Immature natural killer cell (primary cell): ENCODE data around the gene BEST3. TPM values are rescaled to one million over a fixed set of nuclear protein-coding genes. Genes with fewer than 3 reads are reported as not detected.
A peak's percentile ranks its signal among the peaks of the same experiment; 100 is the strongest.

ENCODE experiments used
- DNase-seq, 3 donors: peaks; one replicate each; pipeline ENCODE4 v3.0.0; 2022; ENCODE audit warnings: mixed read lengths in 1 of 3
- H3K27ac Mint-ChIP-seq, 6 donors: one replicate each; pipeline ENCODE4 v1.8.0; 2020; ENCODE audit warnings: mixed read lengths in 6 of 6, mild to moderate bottlenecking in 5 of 6, inconsistent platforms in 4 of 6, moderate library complexity in 3 of 6
- H3K27me3 Mint-ChIP-seq, 3 donors: one replicate each; pipeline ENCODE4 v1.8.0; 2020 to 2021; ENCODE audit warnings: low read depth in 3 of 3, mild to moderate bottlenecking in 3 of 3, mixed read lengths in 3 of 3, moderate library complexity in 3 of 3, inconsistent platforms in 1 of 3
- H3K36me3 Mint-ChIP-seq, 3 donors: one replicate each; pipeline ENCODE4 v1.8.0; 2020; ENCODE audit warnings: mixed read lengths in 3 of 3, inconsistent platforms in 2 of 3, mild to moderate bottlenecking in 2 of 3
- H3K4me1 Mint-ChIP-seq, 2 donors: one replicate each; pipeline ENCODE4 v1.8.0; 2020; ENCODE audit warnings: inconsistent platforms in 2 of 2, mild to moderate bottlenecking in 2 of 2, mixed read lengths in 2 of 2, moderate library complexity in 1 of 2
- H3K4me3 Mint-ChIP-seq, 5 donors: one replicate each; pipeline ENCODE4 v1.8.0; 2020; ENCODE audit warnings: mild to moderate bottlenecking in 5 of 5, mixed read lengths in 5 of 5, inconsistent platforms in 3 of 5, moderate library complexity in 3 of 5
- H3K9me3 Mint-ChIP-seq, 6 donors: one replicate each; pipeline ENCODE4 v1.8.0; 2020; ENCODE audit warnings: mild to moderate bottlenecking in 6 of 6, mixed read lengths in 6 of 6, inconsistent platforms in 4 of 6, moderate library complexity in 3 of 6
- polyA plus RNA-seq, 3 donors: library from polyadenylated mRNA; unstranded; fragments of 300-500 nt; fragmentation: Illumina TruSeq; gene quantifications; one replicate each; pipeline ENCODE4 v1.2.3, GENCODE V29; 2021

The BEST3 gene
- polyA plus RNA-seq, 3 donors from 2014 or later = not detected

GRCh38 chr12:69651922-69652321 lies 47.2 kb downstream of the BEST3 start:
- Mint-ChIP-seq H3K4me3 (no peak overlapping the region), H3K36me3 (no peaks in the 10 kb centered on the region), H3K4me1 (no peaks in the 10 kb centered on the region), H3K27me3 (peaks cover 0 to 3% (median 2%) of the 10 kb centered on the region in 3 donors), H3K9me3 (no peaks in the 10 kb centered on the region), H3K27ac (no peak overlapping the region)
- no peak for DNase-seq

- H3K27ac Mint-ChIP-seq = no peak overlapping the region
- H3K27me3 Mint-ChIP-seq = peaks cover 0 to 6% (median 2%) of the 10 kb centered on the region in 3 donors
- no peak for DNase-seq
- no peaks in the 10 kb centered on the region for H3K4me1 Mint-ChIP-seq
- no peaks in the 10 kb centered on the region for H3K9me3 Mint-ChIP-seq
- no peak overlapping the region for H3K4me3 Mint-ChIP-seq
- no peaks in the 10 kb centered on the region for H3K36me3 Mint-ChIP-seq
Observed at GRCh38 chr12:69649529-69649928, 49.6 kb downstream of the BEST3 start.

GRCh38 chr12:69648476-69648875 lies 50.6 kb downstream of the BEST3 start:
- no peaks in the 10 kb centered on the region for H3K9me3 Mint-ChIP-seq
- H3K36me3 Mint-ChIP-seq = no peaks in the 10 kb centered on the region
- H3K4me3 Mint-ChIP-seq = no peak overlapping the region
- DNase-seq = no peak
- peaks cover 0 to 6% (median 2%) of the 10 kb centered on the region in 3 donors for H3K27me3 Mint-ChIP-seq
- H3K4me1 Mint-ChIP-seq = no peaks in the 10 kb centered on the region
- no peak overlapping the region for H3K27ac Mint-ChIP-seq

- Mint-ChIP-seq H3K27ac (no peak overlapping the region), H3K36me3 (no peaks in the 10 kb centered on the region), H3K9me3 (no peaks in the 10 kb centered on the region), H3K4me3 (no peak overlapping the region), H3K27me3 (peaks cover 0 to 6% (median 2%) of the 10 kb centered on the region in 3 donors), H3K4me1 (no peaks in the 10 kb centered on the region)
- no peak for DNase-seq
Observed at GRCh38 chr12:69647178-69647577, 51.9 kb downstream of the BEST3 start.

- peaks cover 2 to 6% (median 2%) of the 10 kb centered on the region in 3 donors for H3K27me3 Mint-ChIP-seq
- no peaks in the 10 kb centered on the region for H3K9me3 Mint-ChIP-seq
- no peak overlapping the region for H3K4me3 Mint-ChIP-seq
- no peak for DNase-seq
- H3K27ac Mint-ChIP-seq = no peak overlapping the region
- H3K36me3 Mint-ChIP-seq = no peaks in the 10 kb centered on the region
- H3K4me1 Mint-ChIP-seq = no peaks in the 10 kb centered on the region
Observed at GRCh38 chr12:69645031-69645430, 54.1 kb downstream of the BEST3 start.

GRCh38 chr12:69644511-69644910 lies 54.6 kb downstream of the BEST3 start:
- H3K36me3 Mint-ChIP-seq = no peaks in the 10 kb centered on the region
- H3K4me3 Mint-ChIP-seq = no peak overlapping the region
- H3K27me3 Mint-ChIP-seq = peaks cover 2 to 6% (median 2%) of the 10 kb centered on the region in 3 donors
- no peak for DNase-seq
- H3K27ac Mint-ChIP-seq = no peak overlapping the region
- H3K9me3 Mint-ChIP-seq = no peaks in the 10 kb centered on the region
- no peaks in the 10 kb centered on the region for H3K4me1 Mint-ChIP-seq

GRCh38 chr12:69642531-69642930 lies 56.6 kb downstream of the BEST3 start:
- H3K36me3 Mint-ChIP-seq = no peaks in the 10 kb centered on the region
- no peaks in the 10 kb centered on the region for H3K4me1 Mint-ChIP-seq
- no peak overlapping the region for H3K27ac Mint-ChIP-seq
- DNase-seq = no peak
- H3K4me3 Mint-ChIP-seq = no peak overlapping the region
- peaks cover under 1 to 5% (median 4%) of the 10 kb centered on the region in 3 donors for H3K27me3 Mint-ChIP-seq
- no peaks in the 10 kb centered on the region for H3K9me3 Mint-ChIP-seq

GRCh38 chr12:69641546-69641945 lies 57.6 kb downstream of the BEST3 start:
- Mint-ChIP-seq H3K4me1 (no peaks in the 10 kb centered on the region), H3K27me3 (peaks cover 0 to 5% (median 4%) of the 10 kb centered on the region in 3 donors), H3K36me3 (no peaks in the 10 kb centered on the region), H3K9me3 (no peaks in the 10 kb centered on the region), H3K27ac (no peak overlapping the region), H3K4me3 (no peak overlapping the region)
- DNase-seq = no peak

- Mint-ChIP-seq H3K4me1 (no peaks in the 10 kb centered on the region), H3K4me3 (no peak overlapping the region), H3K36me3 (no peaks in the 10 kb centered on the region), H3K27me3 (peaks cover 0 to 4% (median 2%) of the 10 kb centered on the region in 3 donors), H3K9me3 (no peaks in the 10 kb centered on the region), H3K27ac (no peak overlapping the region)
- DNase-seq = peak; percentile 24 to 44 (median 27)
Observed at GRCh38 chr12:69639400-69640016, 59.6 kb downstream of the BEST3 start.

GRCh38 chr12:69633061-69633460 lies 66.0 kb downstream of the BEST3 start:
- H3K4me3 Mint-ChIP-seq = no peak overlapping the region
- H3K36me3 Mint-ChIP-seq = no peaks in the 10 kb centered on the region
- H3K27me3 Mint-ChIP-seq = no peaks in the 10 kb centered on the region
- H3K9me3 Mint-ChIP-seq = no peaks in the 10 kb centered on the region
- H3K4me1 Mint-ChIP-seq = no peaks in the 10 kb centered on the region
- no peak overlapping the region for H3K27ac Mint-ChIP-seq
- DNase-seq = no peak

GRCh38 chr12:69630191-69630590 lies 68.9 kb downstream of the BEST3 start:
- H3K27me3 Mint-ChIP-seq = no peaks in the 10 kb centered on the region
- no peaks in the 10 kb centered on the region for H3K36me3 Mint-ChIP-seq
- H3K27ac Mint-ChIP-seq = no peak overlapping the region
- DNase-seq = no peak
- H3K9me3 Mint-ChIP-seq = no peaks in the 10 kb centered on the region
- H3K4me3 Mint-ChIP-seq = no peak overlapping the region
- no peaks in the 10 kb centered on the region for H3K4me1 Mint-ChIP-seq

GRCh38 chr12:69627501-69627900 lies 71.6 kb downstream of the BEST3 start:
- DNase-seq = no peak
- Mint-ChIP-seq H3K9me3 (no peaks in the 10 kb centered on the region), H3K27me3 (peaks cover 0 to 1% (median 0%) of the 10 kb centered on the region in 3 donors), H3K4me1 (no peaks in the 10 kb centered on the region), H3K4me3 (no peak overlapping the region), H3K27ac (no peak overlapping the region), H3K36me3 (no peaks in the 10 kb centered on the region)

- H3K27ac Mint-ChIP-seq = no peak overlapping the region
- H3K36me3 Mint-ChIP-seq = no peaks in the 10 kb centered on the region
- H3K4me1 Mint-ChIP-seq = no peaks in the 10 kb centered on the region
- no peak overlapping the region for H3K4me3 Mint-ChIP-seq
- no peaks in the 10 kb centered on the region for H3K9me3 Mint-ChIP-seq
- peaks cover 2 to 8% (median 2%) of the 10 kb centered on the region in 3 donors for H3K27me3 Mint-ChIP-seq
- no peak for DNase-seq
Observed at GRCh38 chr12:69623970-69624369, 75.1 kb downstream of the BEST3 start.

GRCh38 chr12:69621551-69621950 lies 77.6 kb downstream of the BEST3 start:
- Mint-ChIP-seq H3K36me3 (no peaks in the 10 kb centered on the region), H3K4me3 (no peak overlapping the region), H3K9me3 (no peaks in the 10 kb centered on the region), H3K4me1 (no peaks in the 10 kb centered on the region), H3K27ac (peak overlapping the region in 1 of 6 donors; percentile 41), H3K27me3 (peaks cover 3 to 11% (median 5%) of the 10 kb centered on the region in 3 donors)
- no peak for DNase-seq

- Mint-ChIP-seq H3K27me3 (peaks cover 3 to 11% (median 5%) of the 10 kb centered on the region in 3 donors), H3K4me1 (no peaks in the 10 kb centered on the region), H3K4me3 (no peak overlapping the region), H3K36me3 (no peaks in the 10 kb centered on the region), H3K27ac (no peak overlapping the region), H3K9me3 (no peaks in the 10 kb centered on the region)
- no peak for DNase-seq
Observed at GRCh38 chr12:69620921-69621320, 78.2 kb downstream of the BEST3 start.
